ENCODE data around the gene LTV1. TPM values are rescaled to one million over a fixed set of nuclear protein-coding genes. Genes with fewer than 3 reads are reported as not detected.
A peak's percentile ranks its signal among the peaks of the same experiment; 100 is the strongest.

The LTV1 gene
- total and polyA plus RNA-seq, 9 of the 15 experiments (the other 6 are each of a cell fraction or from before 2014, with no cell fraction given) = 57.9 to 162 (median 119) TPM

- TF ChIP-seq MGA (IDR thresholded peaks at IDR 0.05) (0 out of 2 replicates have a peak, but pooled peaks have one; percentile 32), MAZ (CRISPR knock-in tag; conservative IDR thresholded peaks at IDR 0.05 in 1 of 2, IDR thresholded peaks at IDR 0.05 in 1 of 2) (no peak), DEAF1 (CRISPR knock-in tag; IDR thresholded peaks at IDR 0.05) (no peak), ESRRA (IDR thresholded peaks at IDR 0.05; ENCODE audit: borderline replicate concordance, low read depth) (no peak), ZNF655 (CRISPR knock-in tag; IDR thresholded peaks at IDR 0.05) (0 out of 2 replicates have a peak, but pooled peaks have one; percentile 69), HDGF (IDR thresholded peaks at IDR 0.05) (peak; percentile 87), ATF7 (IDR thresholded peaks at IDR 0.05) (no peak), MAFF (IDR thresholded peaks at IDR 0.05; ENCODE audit: low read length) (peak; percentile 21; the same call in 1 of the 2 replicates), TEAD1 (CRISPR knock-in tag; IDR thresholded peaks at IDR 0.05) (no peak)
Observed at GRCh38 chr6:143807103-143807772, 35.9 kb upstream of the LTV1 start (continued).
